OCI-LY1 (cell line): ENCODE measurements around the gene PNPLA6.

Experiments
- EZH2 ChIP-seq: fragments of 200-600 bp; sonication (generic), shearing (Covaris generic); IDR thresholded peaks from 2 replicates; pipeline ENCODE4 v1.8.0; 2017; ENCODE audit warnings: borderline replicate concordance, mixed run types, mild to moderate bottlenecking, antibody characterized with exemption, low read length, moderate library complexity, mixed read lengths
- TF ChIP-seq, protein P1 (sequence below): fragments of 200-600 bp; sonication (generic), shearing (Covaris generic); IDR thresholded peaks from 2 replicates; pipeline ENCODE4 v1.5.1; 2017; ENCODE audit warnings: mild to moderate bottlenecking, antibody characterized with exemption, low read length, moderate library complexity, mixed read lengths

- TF ChIP-seq, protein P1, sequence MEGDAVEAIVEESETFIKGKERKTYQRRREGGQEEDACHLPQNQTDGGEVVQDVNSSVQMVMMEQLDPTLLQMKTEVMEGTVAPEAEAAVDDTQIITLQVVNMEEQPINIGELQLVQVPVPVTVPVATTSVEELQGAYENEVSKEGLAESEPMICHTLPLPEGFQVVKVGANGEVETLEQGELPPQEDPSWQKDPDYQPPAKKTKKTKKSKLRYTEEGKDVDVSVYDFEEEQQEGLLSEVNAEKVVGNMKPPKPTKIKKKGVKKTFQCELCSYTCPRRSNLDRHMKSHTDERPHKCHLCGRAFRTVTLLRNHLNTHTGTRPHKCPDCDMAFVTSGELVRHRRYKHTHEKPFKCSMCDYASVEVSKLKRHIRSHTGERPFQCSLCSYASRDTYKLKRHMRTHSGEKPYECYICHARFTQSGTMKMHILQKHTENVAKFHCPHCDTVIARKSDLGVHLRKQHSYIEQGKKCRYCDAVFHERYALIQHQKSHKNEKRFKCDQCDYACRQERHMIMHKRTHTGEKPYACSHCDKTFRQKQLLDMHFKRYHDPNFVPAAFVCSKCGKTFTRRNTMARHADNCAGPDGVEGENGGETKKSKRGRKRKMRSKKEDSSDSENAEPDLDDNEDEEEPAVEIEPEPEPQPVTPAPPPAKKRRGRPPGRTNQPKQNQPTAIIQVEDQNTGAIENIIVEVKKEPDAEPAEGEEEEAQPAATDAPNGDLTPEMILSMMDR, result no peak
- no peak for TF ChIP-seq EZH2
These were observed 6.4 kb downstream of the PNPLA6 start for GRCh38 chr19:7541828-7542443.
